Memory B cell (primary cell): Measurements from ENCODE around the gene SPDYA.

Experiments used
- ATAC-seq: fragments of 150-1000 bp; cut with Tn5 transposase; 2 replicates; pipeline ENCODE4 v1.10.0; 2021; ENCODE audit warnings: low read depth, mild to moderate bottlenecking, moderate library complexity
- DNase-seq, 2 donors: peaks; one replicate each; pipeline ENCODE4 v3.0.0; 2022; ENCODE audit warnings: low spot score in 2 of 2
- H3K27ac Mint-ChIP-seq: one replicate; pipeline ENCODE4 v1.8.0; 2022; ENCODE audit warnings: mild to moderate bottlenecking, moderate library complexity, mixed read lengths
- H3K27me3 Mint-ChIP-seq: one replicate; pipeline ENCODE4 v1.8.0; 2022; ENCODE audit warnings: mixed read lengths
- H3K36me3 Mint-ChIP-seq: one replicate; pipeline ENCODE4 v1.8.0; 2022; ENCODE audit warnings: mild to moderate bottlenecking, mixed read lengths
- H3K4me1 Mint-ChIP-seq: one replicate; pipeline ENCODE4 v1.8.0; 2022; ENCODE audit warnings: mixed read lengths
- H3K4me3 Mint-ChIP-seq: one replicate; pipeline ENCODE4 v1.8.0; 2022; ENCODE audit warnings: mild to moderate bottlenecking, moderate library complexity, mixed read lengths
- H3K9me3 Mint-ChIP-seq: one replicate; pipeline ENCODE4 v1.8.0; 2022; ENCODE audit warnings: mixed read lengths

Gene SPDYA

GRCh38 chr2:28796620-28797019, 14.0 kb upstream of the SPDYA start:
- Mint-ChIP-seq H3K27me3 (no peaks in the 10 kb centered on the region), H3K27ac (peak overlapping the region; percentile 4)
- no peak for ATAC-seq

GRCh38 chr2:28801726-28802125, 8.9 kb upstream of the SPDYA start:
- Mint-ChIP-seq H3K36me3 (peaks cover 29% of the 10 kb centered on the region), H3K4me3 (no peak overlapping the region), H3K4me1 (no peaks in the 10 kb centered on the region), H3K27me3 (no peaks in the 10 kb centered on the region), H3K27ac (no peak overlapping the region), H3K9me3 (peaks cover 2% of the 10 kb centered on the region)
- DNase-seq: no peak
- ATAC-seq: no peak

More at GRCh38 chr2:28796620-28797019, 14.0 kb upstream of the SPDYA start:
- no peak overlapping the region for H3K4me3 Mint-ChIP-seq
- peaks cover 53% of the 10 kb centered on the region for H3K36me3 Mint-ChIP-seq
- peaks cover 4% of the 10 kb centered on the region for H3K4me1 Mint-ChIP-seq
- H3K9me3 Mint-ChIP-seq: no peaks in the 10 kb centered on the region
- no peak for DNase-seq

DNA sequence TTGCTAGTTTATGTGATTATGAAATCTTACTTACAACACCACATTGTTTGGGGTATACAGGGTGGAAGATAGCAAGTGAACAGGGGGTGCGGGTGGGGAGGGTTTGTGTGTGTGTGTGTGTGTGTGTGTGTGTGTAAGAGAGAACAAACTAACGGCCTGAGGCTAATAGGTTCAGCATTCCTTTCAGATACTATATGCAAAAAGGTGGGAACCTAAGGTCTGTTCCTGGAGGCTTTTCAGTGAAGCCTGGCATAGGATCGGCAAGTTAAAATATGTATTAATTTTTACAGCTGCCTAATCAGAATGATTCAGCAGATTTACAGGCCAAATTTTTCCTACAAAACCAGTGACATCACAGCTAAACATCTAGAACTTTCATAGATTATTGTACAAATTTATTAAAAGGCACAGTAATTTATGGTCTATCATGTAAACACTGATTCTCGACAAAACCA, 7.6 kb upstream of the SPDYA start:
- Mint-ChIP-seq H3K36me3 (peaks cover 17% of the 10 kb centered on the region), H3K4me3 (no peak overlapping the region), H3K4me1 (no peaks in the 10 kb centered on the region), H3K9me3 (peaks cover 2% of the 10 kb centered on the region), H3K27me3 (no peaks in the 10 kb centered on the region), H3K27ac (no peak overlapping the region)
- no peak for ATAC-seq
- DNase-seq: no peak

- peak overlapping the region; percentile 70 for H3K27ac Mint-ChIP-seq
- no peak for DNase-seq
- H3K36me3 Mint-ChIP-seq: peaks cover 2% of the 10 kb centered on the region
- no peak for ATAC-seq
- H3K27me3 Mint-ChIP-seq: no peaks in the 10 kb centered on the region
- H3K4me1 Mint-ChIP-seq: no peaks in the 10 kb centered on the region
- H3K4me3 Mint-ChIP-seq: peak overlapping the region; percentile 87
- peaks cover 2% of the 10 kb centered on the region for H3K9me3 Mint-ChIP-seq
Observed at GRCh38 chr2:28809927-28810326, 707 bp upstream of the SPDYA start.

DNA sequence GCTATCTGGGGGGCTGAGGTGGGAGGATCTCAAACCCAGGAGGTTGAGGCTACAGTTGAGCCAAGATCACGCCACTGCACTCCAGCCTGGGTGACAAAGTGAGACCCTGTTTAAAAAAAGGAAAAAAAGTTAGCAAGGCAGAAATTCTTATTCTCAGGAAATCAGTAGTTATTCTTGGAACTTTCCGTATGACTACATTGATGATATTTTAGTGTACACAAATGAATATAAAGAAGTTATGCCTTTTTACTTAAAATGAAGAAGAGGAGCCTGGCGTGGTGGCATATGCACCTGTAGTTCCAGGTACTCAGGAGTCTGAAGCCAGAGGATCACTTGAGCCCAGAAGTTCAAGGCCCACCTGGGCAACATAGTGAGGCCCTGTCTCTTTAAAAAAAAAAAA, 7.4 kb downstream of the SPDYA start:
- no peak overlapping the region for H3K27ac Mint-ChIP-seq
- H3K4me3 Mint-ChIP-seq: no peak overlapping the region
- no peaks in the 10 kb centered on the region for H3K27me3 Mint-ChIP-seq
- ATAC-seq (no peak), DNase-seq (no peak)
- peaks cover 3% of the 10 kb centered on the region for H3K4me1 Mint-ChIP-seq
- no peaks in the 10 kb centered on the region for H3K9me3 Mint-ChIP-seq
- H3K36me3 Mint-ChIP-seq: no peaks in the 10 kb centered on the region

GRCh38 chr2:28821295-28821958, 10.8 kb downstream of the SPDYA start:
- peaks cover 3% of the 10 kb centered on the region for H3K4me1 Mint-ChIP-seq
- no peaks in the 10 kb centered on the region for H3K36me3 Mint-ChIP-seq
- ATAC-seq (peak; percentile 72), DNase-seq (peak; percentile 57 to 68)
- H3K27me3 Mint-ChIP-seq: no peaks in the 10 kb centered on the region
- H3K4me3 Mint-ChIP-seq: no peak overlapping the region
- H3K9me3 Mint-ChIP-seq: no peaks in the 10 kb centered on the region
- no peak overlapping the region for H3K27ac Mint-ChIP-seq

DNA sequence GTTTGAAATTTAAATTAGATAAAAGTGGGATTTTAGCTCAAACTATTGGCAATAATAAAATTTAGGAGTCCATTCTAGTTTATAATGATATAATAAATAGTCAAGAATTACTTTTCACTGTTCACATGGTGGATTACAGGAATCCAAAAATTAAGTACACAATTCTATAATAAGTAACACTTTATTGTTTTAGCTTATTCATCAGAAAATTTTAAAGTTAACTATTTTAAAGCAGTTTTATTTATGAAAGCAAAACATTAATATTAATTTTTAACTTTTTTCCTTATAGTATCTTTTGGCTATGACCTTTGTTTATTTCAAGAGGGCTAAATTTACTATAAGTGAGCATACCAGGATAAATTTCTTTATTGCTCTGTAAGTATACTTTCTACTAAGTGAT, 11.4 kb downstream of the SPDYA start:
- no peaks in the 10 kb centered on the region for H3K9me3 Mint-ChIP-seq
- ATAC-seq (no peak), DNase-seq (no peak)
- no peak overlapping the region for H3K27ac Mint-ChIP-seq
- no peak overlapping the region for H3K4me3 Mint-ChIP-seq
- H3K27me3 Mint-ChIP-seq: no peaks in the 10 kb centered on the region
- H3K4me1 Mint-ChIP-seq: peaks cover 3% of the 10 kb centered on the region
- no peaks in the 10 kb centered on the region for H3K36me3 Mint-ChIP-seq

- Mint-ChIP-seq H3K4me3 (no peak overlapping the region), H3K36me3 (no peaks in the 10 kb centered on the region), H3K9me3 (no peaks in the 10 kb centered on the region), H3K27ac (no peak overlapping the region), H3K4me1 (peaks cover 3% of the 10 kb centered on the region), H3K27me3 (no peaks in the 10 kb centered on the region)
- ATAC-seq (no peak), DNase-seq (no peak)
Observed at GRCh38 chr2:28824207-28824606, 13.6 kb downstream of the SPDYA start.

GRCh38 chr2:28824870-28825269, 14.2 kb downstream of the SPDYA start:
- peaks cover 3% of the 10 kb centered on the region for H3K4me1 Mint-ChIP-seq
- no peaks in the 10 kb centered on the region for H3K9me3 Mint-ChIP-seq
- no peaks in the 10 kb centered on the region for H3K36me3 Mint-ChIP-seq
- H3K27ac Mint-ChIP-seq: no peak overlapping the region
- no peaks in the 10 kb centered on the region for H3K27me3 Mint-ChIP-seq
- DNase-seq (no peak), ATAC-seq (no peak)
- no peak overlapping the region for H3K4me3 Mint-ChIP-seq

DNA sequence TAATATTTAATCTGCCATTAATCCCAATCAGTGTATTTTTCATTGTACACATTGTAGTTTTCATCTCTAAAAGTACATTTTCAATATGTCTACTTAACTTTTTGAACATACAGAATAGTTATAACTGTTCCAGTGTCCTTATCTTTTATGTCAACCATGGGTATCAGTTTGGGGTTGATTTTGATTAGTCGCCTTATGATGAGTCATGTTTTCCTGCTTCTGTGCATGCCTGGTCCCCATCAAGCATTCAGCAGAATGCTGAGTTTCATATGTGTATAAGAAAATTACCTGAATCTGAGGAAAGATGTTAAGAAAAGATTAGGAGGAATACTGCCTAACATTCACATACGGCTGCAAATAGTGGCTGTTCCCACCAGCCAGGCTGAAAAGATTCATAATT, 17.7 kb downstream of the SPDYA start:
- H3K27ac Mint-ChIP-seq: no peak overlapping the region
- no peak for ATAC-seq
- H3K27me3 Mint-ChIP-seq: no peaks in the 10 kb centered on the region
- no peaks in the 10 kb centered on the region for H3K9me3 Mint-ChIP-seq
- H3K4me3 Mint-ChIP-seq: no peak overlapping the region
- no peak for DNase-seq
- H3K36me3 Mint-ChIP-seq: no peaks in the 10 kb centered on the region
- no peaks in the 10 kb centered on the region for H3K4me1 Mint-ChIP-seq

DNA sequence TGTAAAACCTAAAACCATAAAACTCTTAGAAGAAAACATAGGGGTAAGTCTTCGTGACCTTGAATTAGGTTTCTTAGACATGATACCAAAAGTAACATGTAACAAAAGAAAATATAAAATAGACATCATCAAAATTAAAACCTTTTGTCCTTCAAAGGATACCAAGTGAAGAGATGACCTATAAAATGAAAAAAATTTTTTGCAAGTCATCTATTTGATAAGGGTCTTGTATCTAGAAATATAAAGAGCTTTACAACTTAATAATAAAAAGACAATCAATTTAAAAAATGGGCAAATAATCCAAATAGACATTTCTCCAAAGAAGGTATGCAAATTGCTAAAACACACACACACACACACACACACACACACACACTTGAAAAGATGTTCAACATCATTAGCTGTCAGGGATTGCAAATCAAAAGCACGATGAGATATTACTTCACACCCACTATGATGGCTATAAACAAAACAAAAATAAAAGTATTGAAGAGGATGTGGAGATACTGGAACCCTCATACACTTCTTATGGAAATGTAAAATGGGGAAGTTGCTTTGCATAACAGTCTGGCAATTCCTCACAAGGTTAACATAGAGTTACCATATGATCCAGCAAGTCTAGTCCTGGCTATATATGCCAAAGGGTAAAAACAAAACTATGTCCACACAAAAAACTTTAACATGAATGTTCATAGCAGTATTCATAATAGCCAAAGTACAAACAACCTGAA, 23.3 kb downstream of the SPDYA start:
- H3K36me3 Mint-ChIP-seq: peaks cover 1% of the 10 kb centered on the region
- H3K4me1 Mint-ChIP-seq: no peaks in the 10 kb centered on the region
- ATAC-seq (no peak), DNase-seq (no peak)
- no peak overlapping the region for H3K27ac Mint-ChIP-seq
- H3K27me3 Mint-ChIP-seq: no peaks in the 10 kb centered on the region
- H3K9me3 Mint-ChIP-seq: peaks cover 3% of the 10 kb centered on the region
- H3K4me3 Mint-ChIP-seq: no peak overlapping the region

DNA sequence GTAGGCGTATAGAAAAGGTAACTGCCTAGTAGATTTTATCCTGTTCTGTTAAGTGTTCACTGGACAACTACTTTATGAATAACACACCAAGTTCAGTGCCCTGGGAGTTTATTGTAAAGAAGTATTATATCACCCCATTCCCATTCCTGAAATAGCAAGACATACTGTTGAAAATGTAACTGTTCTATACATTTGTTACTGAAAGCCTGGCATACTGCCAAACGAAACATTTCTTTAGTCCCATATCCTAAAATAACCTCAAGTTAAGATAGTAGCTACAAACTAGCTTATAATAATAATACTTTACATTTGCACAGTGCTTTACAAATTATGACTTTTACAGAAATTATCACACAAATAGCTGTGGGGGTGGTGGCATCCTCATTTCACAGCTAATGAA, 25.1 kb downstream of the SPDYA start:
- Mint-ChIP-seq H3K36me3 (peaks cover 1% of the 10 kb centered on the region), H3K4me3 (no peak overlapping the region), H3K27me3 (no peaks in the 10 kb centered on the region), H3K4me1 (no peaks in the 10 kb centered on the region), H3K27ac (no peak overlapping the region), H3K9me3 (peaks cover 3% of the 10 kb centered on the region)
- ATAC-seq: no peak
- DNase-seq: no peak

- DNase-seq: no peak
- Mint-ChIP-seq H3K27ac (no peak overlapping the region), H3K9me3 (peaks cover 2% of the 10 kb centered on the region), H3K27me3 (no peaks in the 10 kb centered on the region), H3K36me3 (peaks cover 4% of the 10 kb centered on the region), H3K4me1 (no peaks in the 10 kb centered on the region), H3K4me3 (no peak overlapping the region)
- no peak for ATAC-seq
Observed at GRCh38 chr2:28838971-28839370, 28.3 kb downstream of the SPDYA start.

DNA sequence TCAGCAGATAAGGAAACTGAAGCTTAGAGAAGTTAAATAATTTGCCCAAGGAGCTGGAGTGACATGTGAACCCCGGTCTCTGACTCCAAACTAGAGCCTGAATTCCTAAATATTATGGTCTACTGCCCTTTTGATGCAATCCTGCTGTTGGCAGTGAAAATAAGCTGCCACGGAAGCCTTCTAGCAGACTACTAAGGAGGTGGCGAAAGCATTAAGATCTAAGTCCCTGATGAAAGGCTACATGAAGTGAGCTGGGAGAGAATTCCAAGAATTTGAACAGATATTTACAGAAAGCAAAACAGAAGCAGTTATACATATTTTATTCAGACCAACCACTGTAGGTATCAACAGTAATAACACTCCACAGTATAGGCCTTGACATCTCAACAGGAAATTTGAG, 31.4 kb downstream of the SPDYA start:
- Mint-ChIP-seq H3K9me3 (no peaks in the 10 kb centered on the region), H3K4me1 (no peaks in the 10 kb centered on the region), H3K27me3 (no peaks in the 10 kb centered on the region), H3K36me3 (peaks cover 8% of the 10 kb centered on the region), H3K27ac (no peak overlapping the region), H3K4me3 (no peak overlapping the region)
- no peak for ATAC-seq
- DNase-seq: no peak

GRCh38 chr2:28855193-28855592, 44.6 kb downstream of the SPDYA start:
- DNase-seq (no peak), ATAC-seq (no peak)
- H3K27me3 Mint-ChIP-seq: no peaks in the 10 kb centered on the region
- H3K36me3 Mint-ChIP-seq: peaks cover 17% of the 10 kb centered on the region
- H3K4me1 Mint-ChIP-seq: peaks cover 2% of the 10 kb centered on the region
- H3K27ac Mint-ChIP-seq: no peak overlapping the region
- no peak overlapping the region for H3K4me3 Mint-ChIP-seq
- H3K9me3 Mint-ChIP-seq: no peaks in the 10 kb centered on the region
